GM19468 (cell line): Measurements from ENCODE around the gene ABCC8.

Source experiments
- ATAC-seq: cut with Tn5 transposase; IDR thresholded peaks from one replicate; pipeline ENCODE4 v1.9.1; 2021; ENCODE audit warnings: mild to moderate bottlenecking, moderate library complexity, moderate number of reproducible peaks; ENCODE audit not compliant: unreplicated experiment; ENCODE audit errors: extremely low read depth

The ABCC8 gene

GRCh38 chr11:17476317-17477083, at the start of gene ABCC8:
TSS of gene ABCC8 (minus strand) at chr11:17476845. CDS start at chr11:17476776, 69 bp downstream.
- ATAC-seq, result no peak

GRCh38 chr11:17526326-17526725, 49.7 kb upstream of the ABCC8 start:
- ATAC-seq, result no peak

GRCh38 chr11:17525570-17525969, 48.9 kb upstream of the ABCC8 start:
- no peak for ATAC-seq

- no peak for ATAC-seq
These were observed 47.6 kb upstream of the ABCC8 start for GRCh38 chr11:17524221-17524620.

GRCh38 chr11:17522655-17523054, 46.0 kb upstream of the ABCC8 start:
- no peak for ATAC-seq

DNA sequence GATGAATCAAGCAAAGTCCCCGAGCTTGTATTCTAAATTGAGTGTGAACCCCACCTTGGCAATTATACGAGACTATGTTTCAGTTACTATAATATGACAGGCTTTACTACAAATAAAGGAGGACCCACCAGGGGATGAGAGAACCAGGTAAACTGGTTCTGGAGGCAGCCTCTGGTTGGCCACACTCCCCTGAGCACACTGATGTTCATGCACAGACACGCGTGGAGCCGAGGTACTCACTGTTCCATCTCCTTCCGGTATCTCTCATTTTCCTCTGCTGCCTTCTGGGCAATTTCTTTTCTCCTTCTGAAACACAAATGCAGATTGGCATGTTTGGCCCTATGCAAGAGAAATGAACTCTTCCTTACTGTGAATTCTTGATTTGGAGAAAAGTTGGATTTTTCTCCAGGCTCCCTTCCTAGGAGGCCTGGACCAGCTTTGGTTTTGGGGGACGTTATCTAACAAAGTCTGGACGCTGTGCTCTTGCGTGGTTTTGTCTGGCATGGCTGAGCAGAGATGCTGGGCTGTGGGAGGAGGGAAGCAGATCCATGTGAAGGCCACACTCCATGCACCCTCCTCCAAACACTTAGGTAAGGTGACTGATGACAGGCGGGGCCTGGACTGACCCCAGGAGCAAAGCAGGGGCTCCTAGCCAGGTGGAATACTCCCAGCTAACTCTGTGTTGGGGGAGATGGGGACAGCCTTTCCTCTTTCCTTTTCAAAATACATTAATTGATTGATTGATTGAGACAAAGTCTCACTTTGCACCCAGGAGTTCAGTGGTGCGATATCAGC, 44.7 kb upstream of the ABCC8 start:
- ATAC-seq, result no peak

- no peak for ATAC-seq
These were observed 42.6 kb upstream of the ABCC8 start for GRCh38 chr11:17519061-17519885.

GRCh38 chr11:17518366-17518765, 41.7 kb upstream of the ABCC8 start:
- ATAC-seq, result no peak

DNA sequence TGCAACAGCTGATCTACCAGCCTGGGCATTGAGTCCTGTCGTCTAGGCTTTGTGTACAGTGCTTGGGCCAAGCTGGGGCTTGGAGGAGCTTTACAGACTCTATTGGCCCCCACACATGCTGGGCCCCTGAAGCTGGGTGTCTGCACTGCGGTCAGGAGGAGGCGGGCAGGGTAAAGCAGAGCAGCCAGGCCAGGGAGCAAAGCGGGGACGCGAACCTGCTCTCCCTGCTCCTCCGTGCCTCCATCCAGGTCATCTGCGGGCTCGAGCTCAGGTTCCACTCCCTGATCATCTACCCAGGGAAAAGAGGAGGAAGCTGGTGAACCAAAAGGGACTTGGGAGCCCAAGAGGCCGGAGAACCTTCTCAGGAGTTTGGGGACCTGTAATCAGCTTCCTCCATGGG, 40.5 kb upstream of the ABCC8 start:
- ATAC-seq, result no peak

GRCh38 chr11:17516551-17517150, 40.0 kb upstream of the ABCC8 start:
- no peak for ATAC-seq

DNA sequence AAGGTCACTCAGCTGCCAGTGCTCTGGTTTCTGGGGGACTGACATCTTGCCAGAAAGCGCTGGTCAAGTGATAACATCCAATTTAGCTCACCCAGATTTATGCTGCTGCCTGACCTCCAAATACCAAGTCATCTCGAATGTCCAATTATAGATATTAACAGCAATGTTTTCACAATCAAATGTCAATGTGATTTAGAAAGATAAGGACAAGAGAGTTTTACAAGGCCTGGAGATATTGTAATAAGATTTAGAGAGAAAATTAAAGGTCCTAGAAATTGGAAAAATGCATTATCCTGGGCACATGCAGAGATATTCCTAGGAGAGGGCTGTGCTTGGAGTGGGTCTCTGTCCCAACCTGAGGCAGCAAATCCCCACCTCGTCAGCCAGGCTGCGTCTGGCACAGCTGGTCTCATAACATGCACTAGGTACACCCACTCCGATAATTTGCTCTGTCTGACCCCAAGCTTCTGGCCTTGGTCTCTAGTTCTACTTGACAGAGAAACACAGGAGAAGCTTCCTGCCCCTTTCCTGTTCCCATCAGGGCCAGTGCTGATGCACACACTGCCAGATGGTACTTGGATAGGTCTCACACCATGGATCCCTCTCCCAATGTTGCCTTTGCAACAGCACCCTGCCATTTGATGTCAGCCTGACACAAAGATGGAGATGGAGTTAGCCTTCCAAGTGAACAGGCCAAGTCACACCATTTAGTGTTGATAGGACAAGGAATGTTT, 39.0 kb upstream of the ABCC8 start:
- no peak for ATAC-seq

- ATAC-seq, result no peak
These were observed 37.8 kb upstream of the ABCC8 start for GRCh38 chr11:17514476-17514875.

DNA sequence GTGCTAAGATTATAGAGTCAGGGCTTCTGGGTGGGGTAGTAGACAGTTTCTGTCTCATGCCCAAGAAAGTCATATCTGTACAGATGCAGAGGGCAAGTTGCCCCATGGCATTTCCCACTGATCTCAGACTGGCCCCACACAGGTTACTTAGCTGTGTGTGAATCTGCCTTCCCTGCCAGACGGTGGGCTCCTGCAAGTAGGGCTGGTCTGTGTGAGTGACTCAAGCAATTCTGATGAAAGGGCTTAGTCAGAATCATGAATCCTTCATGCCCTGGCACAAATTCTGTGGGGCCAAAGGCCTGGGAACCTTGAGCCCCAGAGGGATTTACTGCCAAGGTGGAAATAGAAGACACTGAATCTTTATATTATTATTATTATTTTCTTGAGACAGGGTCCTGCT, 37.2 kb upstream of the ABCC8 start:
- no peak for ATAC-seq

- ATAC-seq, result no peak
These were observed 35.5 kb upstream of the ABCC8 start for GRCh38 chr11:17512101-17512500.

- no peak for ATAC-seq
These were observed 34.9 kb upstream of the ABCC8 start for GRCh38 chr11:17511571-17511970.

DNA sequence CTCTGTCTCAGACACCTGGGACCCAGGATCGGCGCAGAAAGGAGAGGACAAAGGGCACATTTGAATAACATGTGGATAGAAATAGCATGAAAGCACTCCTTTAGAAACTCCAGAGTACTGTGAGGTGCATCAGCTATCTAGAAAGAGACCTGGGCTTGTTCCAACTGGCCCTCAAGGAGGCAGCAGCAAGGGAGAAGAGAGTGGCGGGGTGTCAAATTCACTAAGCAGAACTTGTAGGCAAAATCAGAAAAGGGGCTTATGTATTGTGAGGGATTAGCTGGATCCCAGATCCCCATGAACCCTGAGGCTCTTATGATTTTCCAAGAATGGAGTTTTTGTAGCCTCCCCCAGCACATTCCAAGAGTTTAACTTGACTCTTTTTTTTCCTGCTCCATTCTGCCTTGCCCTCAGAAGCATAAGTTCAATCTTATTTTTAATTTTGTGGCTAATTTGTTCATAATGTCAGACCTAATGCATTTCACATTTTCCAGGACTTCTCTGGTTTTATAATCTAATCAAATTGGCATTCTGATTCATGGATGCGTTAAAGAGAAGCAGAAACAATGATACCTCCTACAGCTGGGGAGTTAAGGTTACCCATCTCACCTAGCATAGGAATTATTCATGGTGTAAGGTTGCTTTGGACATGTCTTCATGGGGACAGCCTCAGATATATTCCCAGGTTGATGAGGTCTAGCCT, 34.0 kb upstream of the ABCC8 start:
- no peak for ATAC-seq

DNA sequence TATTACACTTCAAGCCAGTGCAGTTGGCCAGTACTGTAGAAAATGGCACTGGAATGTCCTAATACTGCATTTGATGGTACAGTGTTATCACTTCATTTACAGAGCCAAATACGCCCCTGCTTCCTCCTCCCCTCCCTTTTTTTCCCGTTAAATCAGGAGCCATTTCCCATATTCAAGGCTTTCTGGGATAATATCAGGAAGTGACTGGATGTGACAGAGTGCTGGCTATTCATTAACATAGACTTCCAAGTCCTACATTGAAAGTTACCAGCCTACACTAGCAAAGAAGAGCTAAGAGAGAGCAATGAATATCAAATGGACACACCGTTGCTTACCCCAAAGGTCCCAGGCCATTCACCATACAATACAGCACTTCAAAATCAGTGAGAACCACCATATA, 32.1 kb upstream of the ABCC8 start:
- no peak for ATAC-seq

- ATAC-seq, result no peak
These were observed 31.7 kb upstream of the ABCC8 start for GRCh38 chr11:17508306-17508705.

DNA sequence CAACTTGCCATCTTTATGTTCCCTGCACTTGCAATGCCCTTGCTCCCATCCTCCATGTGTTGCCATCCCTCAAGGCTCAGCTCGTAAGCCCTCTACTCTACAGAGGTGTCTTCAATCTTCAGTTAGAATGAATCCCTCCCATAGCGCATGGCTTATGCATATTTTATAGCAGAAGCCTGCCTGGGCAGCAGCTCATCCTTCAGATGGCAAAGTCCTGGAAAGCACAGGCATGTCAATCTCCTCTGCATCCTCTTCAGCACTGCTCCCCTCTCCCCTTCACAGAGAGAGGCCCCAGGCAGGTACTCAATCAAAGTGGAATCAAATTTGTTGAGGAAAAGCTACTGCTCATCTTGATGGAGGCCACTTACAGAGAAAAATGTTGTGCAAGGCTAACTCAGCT, 31.1 kb upstream of the ABCC8 start:
- no peak for ATAC-seq
